K562 (cell line): ENCODE measurements around the gene SLCO3A1. TPM values are rescaled to one million over a fixed set of nuclear protein-coding genes. Genes with fewer than 3 reads are reported as not detected.

Experiments used
- ATAC-seq: fragments of 200-7000 bp; cut with Tn5 transposase; 3 replicates; pipeline ENCODE4 v1.9.1; 2020; ENCODE audit warnings: moderate library complexity
- BruUV-seq: library from RNA; stranded (reverse); fragments of 400-500 nt; replicated peaks from 2 replicates; lab custom pipeline; 2021; lab: Mats Ljungman, UMichigan
- CTCF ChIA-PET: fragments of 300-600 bp; formaldehyde crosslinking; extraction: SDS; loops from one replicate; lab custom pipeline; 2021; ENCODE audit warnings: low intra/inter-chr PET ratio; lab: Yijun Ruan, JAX
- POLR2A ChIA-PET: fragments of 300-600, 350-650 bp; sonication (Branson Sonifier 250); formaldehyde crosslinking; extraction: SDS; loops from one replicate; lab custom pipeline; 2021; ENCODE audit warnings: antibody characterized with exemption, inconsistent platforms; lab: Yijun Ruan, JAX
- DNase-seq, 4 experiments: peaks; one replicate each; pipeline versions ENCODE4 v3.0.0 to v3.0.0-alpha.2; 2011 to 2018; ENCODE audit warnings: low spot score in 3 of 4, mixed read lengths in 3 of 4; ENCODE audit errors: extremely low read depth in 1 of 4
- FAIRE-seq: peaks from 2 replicates; lab custom pipeline; 2011; peaks lifted over from hg19 to GRCh38; lab: Jason Lieb, UNC
- H2AFZ ChIP-seq: 2 replicates; pipeline ENCODE4 v1.6.0; 2011; ENCODE audit warnings: low read depth, low read length, control low read depth, inconsistent platforms
- H3K27ac ChIP-seq: fragments of 200-600 bp; 3 replicates; pipeline ENCODE4 v1.8.0; 2011; ENCODE audit warnings: low read depth, mild to moderate bottlenecking, control low read depth, inconsistent platforms, low read length, moderate library complexity, mixed read lengths; ENCODE audit errors: extremely low read depth
- H3K27me3 ChIP-seq, 2 experiments: fragments of 300-600 bp in 1 of 2; 2 replicates in 1 of 2; 3 replicates in 1 of 2; pipeline versions ENCODE4 v1.6.0 to v1.8.0; 2011; ENCODE audit warnings: inconsistent platforms in 2 of 2, low read length in 2 of 2, mild to moderate bottlenecking in 1 of 2, mixed read lengths in 1 of 2, moderate library complexity in 1 of 2; ENCODE audit not compliant: control insufficient read depth in 2 of 2, insufficient read depth in 2 of 2
- H3K36me3 ChIP-seq: fragments of 300-600 bp; 3 replicates; pipeline ENCODE4 v1.8.0; 2011; ENCODE audit warnings: mild to moderate bottlenecking, low read length, inconsistent platforms; ENCODE audit not compliant: control insufficient read depth, insufficient read depth
- H3K4me1 ChIP-seq, 2 experiments: fragments of 200-600 bp in 1 of 2; replicated peaks in 1 of 2; 2 replicates in 1 of 2; 3 replicates in 1 of 2; pipeline versions ENCODE4 v1.5.1 to v1.8.0; 2011; ENCODE audit warnings: inconsistent platforms in 2 of 2, low read length in 2 of 2, mild to moderate bottlenecking in 1 of 2, mixed read lengths in 1 of 2, moderate library complexity in 1 of 2; ENCODE audit not compliant: control insufficient read depth in 2 of 2, insufficient read depth in 2 of 2
- H3K4me2 ChIP-seq: 2 replicates; pipeline ENCODE4 v1.6.1; 2011; ENCODE audit warnings: low read length, control low read depth, inconsistent platforms, mixed read lengths; ENCODE audit not compliant: insufficient read depth
- H3K4me3 ChIP-seq: fragments of 200-600 bp; sonication (generic), shearing (Covaris generic); 2 replicates; pipeline ENCODE4 v1.5.1; 2016; ENCODE audit warnings: control low read depth, inconsistent platforms
- H3K79me2 ChIP-seq: fragments of 200-600 bp; 3 replicates; pipeline ENCODE4 v1.8.0; 2011; ENCODE audit warnings: low read length, inconsistent platforms; ENCODE audit not compliant: control insufficient read depth, insufficient read depth
- H3K9ac ChIP-seq, 2 experiments: 2 replicates each; pipeline versions ENCODE4 v1.6.0 to v1.6.1; 2011; ENCODE audit warnings: low read depth in 2 of 2, low read length in 2 of 2, control low read depth in 1 of 2, inconsistent platforms in 1 of 2, mild to moderate bottlenecking in 1 of 2, mixed read lengths in 1 of 2; ENCODE audit not compliant: insufficient read depth in 1 of 2
- H3K9me1 ChIP-seq: one replicate; pipeline ENCODE4 v1.6.0; 2011; ENCODE audit warnings: inconsistent platforms, mild to moderate bottlenecking, low read length, moderate library complexity; ENCODE audit not compliant: control insufficient read depth, insufficient read depth
- H3K9me3 ChIP-seq: replicated peaks from 2 replicates; pipeline ENCODE4 v1.5.1; 2011; ENCODE audit warnings: low read depth, low read length, inconsistent platforms; ENCODE audit not compliant: control insufficient read depth, insufficient read depth
- H4K20me1 ChIP-seq: replicated peaks from 2 replicates; pipeline ENCODE4 v1.6.1; 2011; ENCODE audit warnings: low read length, inconsistent platforms, mixed read lengths; ENCODE audit not compliant: control insufficient read depth, insufficient read depth
- C11orf30 ChIP-seq: fragments of 450-650 bp; IDR thresholded peaks from 2 replicates; pipeline ENCODE4 v1.6.1; 2016; ENCODE audit warnings: low read depth, mild to moderate bottlenecking
- ELF2 ChIP-seq: fragments of 250-450 bp; sonication (Bioruptor Pico); IDR thresholded peaks from 2 replicates; pipeline ENCODE4 v1.5.0; 2021; ENCODE audit warnings: mild to moderate bottlenecking
- KDM1A ChIP-seq, 2 experiments: fragments of 450-650 bp; IDR thresholded peaks; 2 replicates each; pipeline ENCODE4 v1.6.1; 2016; ENCODE audit warnings: mild to moderate bottlenecking in 2 of 2
- MITF ChIP-seq: IDR thresholded peaks from 2 replicates; pipeline ENCODE4 v1.6.1; 2014; ENCODE audit warnings: antibody characterized with exemption
- SRF ChIP-seq, 2 experiments: fragments of 250-450, 450-650 bp in 1 of 2; sonication (Bioruptor Pico) in 1 of 2; sonication (generic) in 1 of 2; formaldehyde crosslinking; IDR thresholded peaks; 2 replicates each; pipeline versions ENCODE4 v1.5.0 to v1.5.1; 2020 to 2022; ENCODE audit warnings: mild to moderate bottlenecking in 1 of 2, missing genetic modification reagents in 1 of 2
- ZNF232 ChIP-seq: sonication (generic); formaldehyde crosslinking; IDR thresholded peaks from 2 replicates; pipeline ENCODE4 v1.8.0; 2022; ENCODE audit warnings: mild to moderate bottlenecking, missing genetic modification reagents
- ZNF318 ChIP-seq, 2 experiments: fragments of 450-650 bp; IDR thresholded peaks; 2 replicates each; pipeline ENCODE4 v1.6.1; 2016; ENCODE audit warnings: mild to moderate bottlenecking in 2 of 2, borderline replicate concordance in 1 of 2, low read depth in 1 of 2, moderate library complexity in 1 of 2
- WGBS: fragments of 100-300 bp; shearing (Covaris generic); methylation state at CpG from one replicate; pipeline ENCODE4 v1.1.6; 2016; ENCODE audit warnings: low coverage, mixed read lengths; ENCODE audit not compliant: insufficient coverage; ENCODE audit errors: missing lambda C conversion rate; 5-methylcytosine and 5-hydroxymethylcytosine counted together
- in situ Hi-C: fragments of 300-500 bp; cut with MboI; formaldehyde crosslinking; loops from 4 replicates; pipeline ENCODE4 v1.15.0; 2018; ENCODE audit warnings: inconsistent platforms, mixed read lengths
- intact Hi-C: fragments of 100-400 bp; cut with micrococcal nuclease; formaldehyde crosslinking; loops from 2 replicates; pipeline ENCODE4 v1.14.2; 2022
- polyA plus RNA-seq, 8 experiments: library from polyadenylated mRNA; depleted of rRNA in 4 of 8; stranded (reverse) in 5 of 8; unstranded in 3 of 8; fragments of >200 nt; fragmentation: Nextera tagmentation in 2 of 8; fragmentation: Illumina TruSeq in 1 of 8; extraction: Ambion mirVana in 2 of 8; extraction: Trizol in 1 of 8; gene quantifications; 2 replicates each; pipeline versions ENCODE4 v1.2.1 to v1.2.3, GENCODE V29; 2011 to 2014; ENCODE audit warnings: inconsistent platforms in 1 of 8, missing spikeins in 1 of 8
- total RNA-seq, 7 experiments: library from RNA; depleted of rRNA in 6 of 7; stranded (reverse); fragments of >200 nt in 6 of 7; fragmentation: Illumina TruSeq in 2 of 7; extraction: Trizol in 2 of 7; gene quantifications; 2 replicates each; pipeline versions ENCODE4 v1.2.1 to v1.2.3, GENCODE V29; 2011 to 2021; ENCODE audit warnings: low replicate concordance in 1 of 7
- TF ChIP-seq, protein P1 (sequence below): fragments of 450-650 bp; IDR thresholded peaks from 2 replicates; pipeline ENCODE4 v1.6.1; 2017; ENCODE audit warnings: antibody characterized with exemption, mild to moderate bottlenecking

SLCO3A1 gene
- total and polyA plus RNA-seq, 9 of the 15 experiments (the other 6 are each of a cell fraction or from before 2014, with no cell fraction given), result 0.01 to 0.84 (median 0.06) TPM; not detected in 3

DNA sequence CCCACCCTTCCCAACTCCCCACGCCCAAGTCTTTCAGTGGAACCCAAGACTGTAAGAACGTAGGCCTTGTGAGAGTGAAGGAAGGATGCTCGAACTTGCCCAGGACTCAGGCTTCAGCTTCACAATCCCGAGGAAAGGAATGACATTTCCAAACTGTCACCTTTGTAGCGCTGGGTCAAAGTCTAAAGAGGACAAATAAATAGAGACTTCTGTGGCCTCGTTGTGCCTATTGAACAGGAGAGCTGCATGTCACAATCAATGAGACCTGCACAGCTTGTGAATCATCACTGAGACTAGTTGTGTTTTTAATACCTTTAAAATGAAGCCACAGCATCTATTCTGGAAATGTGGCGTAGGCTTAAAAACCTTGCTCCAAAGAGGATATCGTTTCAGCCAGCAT lies 317.4 kb downstream of the SLCO3A1 start:
- intact Hi-C loops (no loop called here), in situ Hi-C loops (no loop called here)
- Histone ChIP-seq H3K9me1 (no peaks in the 10 kb centered on the region), H3K4me3 (no peak overlapping the region), H2AFZ (no peak overlapping the region), H3K27ac (no peak overlapping the region), H3K79me2 (no peaks in the 10 kb centered on the region), H3K27me3 (peaks cover 0 to 25% of the 10 kb centered on the region in 2 experiments; a peak in 3 of 5 replicates), H3K9ac (no peak overlapping the region), H3K36me3 (no peaks in the 10 kb centered on the region), H3K9me3 (no peaks in the 10 kb centered on the region), H3K4me2 (no peak overlapping the region), H4K20me1 (no peaks in the 10 kb centered on the region), H3K4me1 (no peaks in the 10 kb centered on the region)
- no TSS peak for BruUV-seq
- WGBS, result 3% methylated on average over 8 of the region's 8 CpGs
- POLR2A ChIA-PET, result no interaction called here
- DNase-seq, result no peak
- CTCF ChIA-PET, result no interaction called here
- ATAC-seq, result no peak
- FAIRE-seq, result no peak
- TF ChIP-seq MITF (no peak), ZNF318 (IDR thresholded peaks at IDR 0.05; ENCODE audit: borderline replicate concordance in 1 of 2, low read depth in 1 of 2) (no peak), ZNF232 (CRISPR knock-in tag) (no peak), SRF (CRISPR knock-in tag; IDR thresholded peaks at IDR 0.05) (no peak), KDM1A (IDR thresholded peaks at IDR 0.05) (no peak), C11orf30 (no peak), ELF2 (CRISPR knock-in tag) (no peak)
- TF ChIP-seq, protein P1, sequence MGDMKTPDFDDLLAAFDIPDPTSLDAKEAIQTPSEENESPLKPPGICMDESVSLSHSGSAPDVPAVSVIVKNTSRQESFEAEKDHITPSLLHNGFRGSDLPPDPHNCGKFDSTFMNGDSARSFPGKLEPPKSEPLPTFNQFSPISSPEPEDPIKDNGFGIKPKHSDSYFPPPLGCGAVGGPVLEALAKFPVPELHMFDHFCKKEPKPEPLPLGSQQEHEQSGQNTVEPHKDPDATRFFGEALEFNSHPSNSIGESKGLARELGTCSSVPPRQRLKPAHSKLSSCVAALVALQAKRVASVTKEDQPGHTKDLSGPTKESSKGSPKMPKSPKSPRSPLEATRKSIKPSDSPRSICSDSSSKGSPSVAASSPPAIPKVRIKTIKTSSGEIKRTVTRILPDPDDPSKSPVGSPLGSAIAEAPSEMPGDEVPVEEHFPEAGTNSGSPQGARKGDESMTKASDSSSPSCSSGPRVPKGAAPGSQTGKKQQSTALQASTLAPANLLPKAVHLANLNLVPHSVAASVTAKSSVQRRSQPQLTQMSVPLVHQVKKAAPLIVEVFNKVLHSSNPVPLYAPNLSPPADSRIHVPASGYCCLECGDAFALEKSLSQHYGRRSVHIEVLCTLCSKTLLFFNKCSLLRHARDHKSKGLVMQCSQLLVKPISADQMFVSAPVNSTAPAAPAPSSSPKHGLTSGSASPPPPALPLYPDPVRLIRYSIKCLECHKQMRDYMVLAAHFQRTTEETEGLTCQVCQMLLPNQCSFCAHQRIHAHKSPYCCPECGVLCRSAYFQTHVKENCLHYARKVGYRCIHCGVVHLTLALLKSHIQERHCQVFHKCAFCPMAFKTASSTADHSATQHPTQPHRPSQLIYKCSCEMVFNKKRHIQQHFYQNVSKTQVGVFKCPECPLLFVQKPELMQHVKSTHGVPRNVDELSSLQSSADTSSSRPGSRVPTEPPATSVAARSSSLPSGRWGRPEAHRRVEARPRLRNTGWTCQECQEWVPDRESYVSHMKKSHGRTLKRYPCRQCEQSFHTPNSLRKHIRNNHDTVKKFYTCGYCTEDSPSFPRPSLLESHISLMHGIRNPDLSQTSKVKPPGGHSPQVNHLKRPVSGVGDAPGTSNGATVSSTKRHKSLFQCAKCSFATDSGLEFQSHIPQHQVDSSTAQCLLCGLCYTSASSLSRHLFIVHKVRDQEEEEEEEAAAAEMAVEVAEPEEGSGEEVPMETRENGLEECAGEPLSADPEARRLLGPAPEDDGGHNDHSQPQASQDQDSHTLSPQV, result no peak
